Stimulated activated naive CD4-positive, alpha-beta T cell treated with Interleukin-2 at 50 U/mL for 16 hours (primary cell): Measurements from ENCODE around the gene PRR20A.
"Not testable (repeated sequence)": the region's sequence is repeated elsewhere in the genome, so short reads cannot be mapped to it uniquely, and the experiment has no call there.

Experiments
- DNase-seq: peaks from one replicate; lab custom pipeline; 2025; lab: John Stamatoyannopoulos, UW

The PRR20A gene

GRCh38 chr13:57140235-57140968 lies at the start of gene PRR20A:
Gene PRR20A (plus strand): TSS chr13:57140918. CDS start chr13:57141305, 387 bp downstream.
- not testable (repeated sequence) for DNase-seq

- no peak for DNase-seq
Observed at GRCh38 chr13:57114945-57115344, 25.8 kb upstream of the PRR20A start.

- DNase-seq, result no peak
Observed at GRCh38 chr13:57123681-57124080, 17.0 kb upstream of the PRR20A start.

GRCh38 chr13:57128909-57129308 lies 11.8 kb upstream of the PRR20A start:
- no peak for DNase-seq

GRCh38 chr13:57136093-57136492 lies 4.6 kb upstream of the PRR20A start:
- no peak for DNase-seq

GRCh38 chr13:57137585-57137984 lies 3.1 kb upstream of the PRR20A start:
- no peak for DNase-seq

GRCh38 chr13:57138988-57139387 lies 1.7 kb upstream of the PRR20A start:
- DNase-seq, result no peak

GRCh38 chr13:57139781-57140180 lies 937 bp upstream of the PRR20A start:
- DNase-seq, result not testable (repeated sequence)

GRCh38 chr13:57147188-57147587 lies 6.5 kb downstream of the PRR20A start, which contains the start of gene PRR20B:
Gene PRR20B (plus strand): TSS chr13:57147488. CDS start chr13:57147875, 387 bp downstream.
- DNase-seq, result not testable (repeated sequence)

DNA sequence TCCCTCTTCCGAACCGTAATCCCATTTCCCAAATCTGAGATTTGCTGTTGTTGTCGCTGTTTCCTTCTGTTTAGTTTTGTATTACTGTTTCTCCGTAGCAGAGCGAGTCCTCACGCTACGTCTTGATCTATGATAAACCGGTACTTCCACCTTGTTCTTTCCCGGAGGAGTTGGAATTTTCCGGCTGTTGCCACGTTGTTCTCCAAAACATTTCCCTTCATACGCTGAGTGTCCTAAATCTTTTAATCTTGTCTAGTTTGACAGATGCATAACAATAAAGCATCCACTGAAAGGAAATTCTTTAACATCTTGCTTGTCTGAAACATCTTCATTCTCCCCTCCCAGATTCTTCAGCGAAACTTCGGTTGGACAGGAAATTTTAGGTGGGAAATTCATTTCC lies 7.4 kb downstream of the PRR20A start:
- DNase-seq, result not testable (repeated sequence)

GRCh38 chr13:57153761-57154160 lies 13.0 kb downstream of the PRR20A start, which contains the start of gene PRR20C:
Gene PRR20C (plus strand): TSS chr13:57154061. CDS start chr13:57154448, 387 bp downstream.
- not testable (repeated sequence) for DNase-seq

- DNase-seq, result not testable (repeated sequence)
Observed at GRCh38 chr13:57160332-57160731, 19.6 kb downstream of the PRR20A start, which contains the start of gene PRR20D. Gene PRR20D (plus strand): TSS chr13:57160632. CDS start chr13:57161019, 387 bp downstream.

DNA sequence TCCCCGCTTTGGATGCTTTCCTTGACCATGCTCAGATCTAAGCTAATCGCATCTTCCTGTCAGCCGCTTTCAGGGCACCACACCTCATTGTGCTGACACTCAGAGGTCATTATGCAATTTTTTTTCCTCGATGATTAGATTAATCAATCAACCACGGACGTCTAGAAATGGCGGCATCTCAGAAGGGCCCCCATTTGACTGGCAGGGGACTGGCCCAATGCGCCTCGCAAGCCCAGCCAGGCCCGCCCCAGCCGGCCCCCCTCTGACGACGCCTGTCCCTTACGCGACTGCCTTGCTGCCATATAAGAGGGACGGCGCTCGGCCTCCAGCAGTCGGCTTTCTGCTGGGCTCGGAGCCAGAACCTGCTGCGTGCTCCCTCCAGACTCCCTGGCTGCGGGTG lies 26.2 kb downstream of the PRR20A start, which contains the start of gene PRR20E:
TSS of gene PRR20E (plus strand) at position 301 of the 400 bp plus-strand sequence. CDS start 387 bp downstream, outside the sequence.
- DNase-seq, result not testable (repeated sequence)

DNA sequence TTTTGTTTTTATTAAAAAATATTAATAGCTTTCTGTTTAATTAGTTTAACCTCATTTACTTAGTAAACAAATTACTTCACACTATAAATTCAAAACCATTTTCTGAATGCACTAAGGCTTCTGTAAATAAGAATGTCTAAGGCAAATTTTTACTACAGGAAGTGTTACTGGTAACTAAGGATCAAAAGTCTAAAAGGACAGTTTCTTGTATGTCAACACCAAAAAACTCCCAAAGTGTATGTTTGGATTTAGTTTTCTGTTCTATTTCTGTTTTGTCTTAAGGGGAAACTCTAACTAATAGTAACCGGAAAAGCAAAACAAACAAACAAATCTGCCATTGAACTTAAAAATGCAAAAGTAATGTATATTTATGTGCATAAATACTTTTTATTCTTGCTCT lies 50.9 kb downstream of the PRR20A start:
- DNase-seq, result no peak
